DOHH2 (cell line): Measurements from ENCODE around the gene SCLT1.

Source experiments
- EZH2phosphoT487 ChIP-seq: fragments of 200-600 bp; sonication (generic); IDR thresholded peaks from 2 replicates; pipeline ENCODE4 v1.6.1; 2017; ENCODE audit warnings: borderline replicate concordance, mild to moderate bottlenecking, antibody characterized with exemption, low read length, moderate library complexity, mixed read lengths
- TF ChIP-seq, protein P1 (sequence below): fragments of 200-600 bp; sonication (generic); IDR thresholded peaks from one replicate; pipeline ENCODE4 v1.5.1; 2014; ENCODE audit warnings: antibody characterized with exemption, mild to moderate bottlenecking, low read depth, low read length; ENCODE audit not compliant: poor library complexity, severe bottlenecking

DNA sequence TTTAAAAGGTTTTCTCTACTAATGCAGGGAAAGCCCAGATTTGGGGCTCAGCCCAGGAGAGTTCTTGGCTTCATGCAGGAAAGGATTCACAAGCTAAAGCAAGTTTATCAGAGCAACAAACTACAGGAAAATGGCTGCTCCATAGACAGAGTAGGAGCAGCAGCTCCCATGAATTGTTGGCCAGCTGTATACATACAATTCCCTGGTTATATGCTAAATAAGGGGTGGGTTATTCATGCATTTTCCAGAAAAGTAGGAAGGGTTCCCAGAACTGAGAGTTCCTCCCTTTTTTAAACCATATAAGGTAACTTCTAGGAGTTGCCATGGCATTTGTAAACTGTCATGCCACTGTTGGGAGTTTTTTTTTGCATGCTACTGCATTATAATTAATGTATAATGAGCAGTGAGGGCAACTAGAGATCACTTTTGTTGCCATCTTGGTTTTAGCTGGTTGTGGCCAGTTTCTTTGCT lies 5.2 kb upstream of the SCLT1 start:
- TF ChIP-seq, protein P1, sequence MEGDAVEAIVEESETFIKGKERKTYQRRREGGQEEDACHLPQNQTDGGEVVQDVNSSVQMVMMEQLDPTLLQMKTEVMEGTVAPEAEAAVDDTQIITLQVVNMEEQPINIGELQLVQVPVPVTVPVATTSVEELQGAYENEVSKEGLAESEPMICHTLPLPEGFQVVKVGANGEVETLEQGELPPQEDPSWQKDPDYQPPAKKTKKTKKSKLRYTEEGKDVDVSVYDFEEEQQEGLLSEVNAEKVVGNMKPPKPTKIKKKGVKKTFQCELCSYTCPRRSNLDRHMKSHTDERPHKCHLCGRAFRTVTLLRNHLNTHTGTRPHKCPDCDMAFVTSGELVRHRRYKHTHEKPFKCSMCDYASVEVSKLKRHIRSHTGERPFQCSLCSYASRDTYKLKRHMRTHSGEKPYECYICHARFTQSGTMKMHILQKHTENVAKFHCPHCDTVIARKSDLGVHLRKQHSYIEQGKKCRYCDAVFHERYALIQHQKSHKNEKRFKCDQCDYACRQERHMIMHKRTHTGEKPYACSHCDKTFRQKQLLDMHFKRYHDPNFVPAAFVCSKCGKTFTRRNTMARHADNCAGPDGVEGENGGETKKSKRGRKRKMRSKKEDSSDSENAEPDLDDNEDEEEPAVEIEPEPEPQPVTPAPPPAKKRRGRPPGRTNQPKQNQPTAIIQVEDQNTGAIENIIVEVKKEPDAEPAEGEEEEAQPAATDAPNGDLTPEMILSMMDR = no peak
- no peak for TF ChIP-seq EZH2phosphoT487
